NT2/D1 (cell line): ENCODE measurements around the gene PXYLP1.

Experiments used
- SUZ12 ChIP-seq: IDR thresholded peaks from 2 replicates; pipeline ENCODE4 v1.6.1; 2011; ENCODE audit not compliant: insufficient read length, insufficient read depth; ENCODE audit errors: extremely low read depth
- YY1 ChIP-seq: IDR thresholded peaks from 2 replicates; pipeline ENCODE4 v1.6.1; 2011; ENCODE audit not compliant: insufficient read length, insufficient read depth
- ZNF274 ChIP-seq: IDR thresholded peaks from 2 replicates; pipeline ENCODE4 v1.6.1; 2011; ENCODE audit warnings: mild to moderate bottlenecking, low read depth, low read length

GRCh38 chr3:141271279-141272030 lies 39.8 kb downstream of the PXYLP1 start:
- TF ChIP-seq SUZ12 (no peak), YY1 (no peak), ZNF274 (no peak)
